ENCODE data around the gene CDH13. TPM values are rescaled to one million over a fixed set of nuclear protein-coding genes. Genes with fewer than 3 reads are reported as not detected.

The CDH13 gene
- total and polyA plus RNA-seq, 9 of the 15 experiments (the other 6 are each of a cell fraction or from before 2014, with no cell fraction given), result 0.03 TPM; not detected in 8

GRCh38 chr16:83455716-83456115 lies 828.9 kb downstream of the CDH13 start:
- ChIA-PET CTCF (ENCODE audit: low intra/inter-chr PET ratio) (no interaction called here), POLR2A (no interaction called here)
- in situ Hi-C loops (cut with MboI), result no loop called here

DNA sequence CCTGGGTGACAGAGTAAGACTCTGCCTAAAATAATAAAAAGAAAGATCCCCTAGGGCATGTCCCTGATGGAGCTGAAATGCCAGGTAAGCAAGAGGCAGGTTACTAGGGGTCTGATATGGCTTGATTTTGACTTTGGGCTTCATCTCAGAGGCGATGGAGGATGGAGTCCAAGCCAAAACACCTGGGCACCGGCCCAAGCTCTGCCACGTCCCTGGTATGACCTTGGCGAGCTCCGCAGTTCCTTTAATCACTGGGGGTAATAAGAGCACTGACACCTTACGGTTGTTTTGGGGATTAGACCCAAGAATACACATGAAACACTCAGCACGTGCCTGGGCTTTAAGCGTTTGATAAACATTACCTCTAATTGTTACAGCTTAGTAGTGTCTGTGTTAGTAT lies 830.2 kb downstream of the CDH13 start:
- no peak for DNase-seq (ENCODE audit: extremely low read depth in 1 of 4, low spot score in 3 of 4)
- Histone ChIP-seq H4K20me1 (replicated peaks; ENCODE audit: control insufficient read depth, insufficient read depth, low read length) (no peaks in the 10 kb centered on the region), H3K9me3 (replicated peaks; ENCODE audit: control insufficient read depth, insufficient read depth, low read depth, low read length) (no peaks in the 10 kb centered on the region), H3K36me3 (ENCODE audit: control insufficient read depth, insufficient read depth, low read length) (no peaks in the 10 kb centered on the region), H2AFZ (ENCODE audit: low read depth, low read length) (no peak overlapping the region), H3K9ac (ENCODE audit: insufficient read depth in 1 of 2, low read depth in 2 of 2, low read length in 2 of 2) (no peak overlapping the region), H3K4me1 (replicated peaks in 1 of 2; ENCODE audit: control insufficient read depth in 2 of 2, insufficient read depth in 2 of 2, low read length in 2 of 2) (no peaks in the 10 kb centered on the region), H3K27ac (ENCODE audit: extremely low read depth, low read depth, low read length) (no peak overlapping the region), H3K4me3 (no peak overlapping the region), H3K79me2 (ENCODE audit: control insufficient read depth, insufficient read depth, low read length) (no peaks in the 10 kb centered on the region), H3K9me1 (ENCODE audit: control insufficient read depth, insufficient read depth, low read length) (no peaks in the 10 kb centered on the region), H3K27me3 (ENCODE audit: control insufficient read depth in 2 of 2, insufficient read depth in 2 of 2, low read length in 2 of 2) (no peaks in the 10 kb centered on the region; a peak in 1 of 5 replicates), H3K4me2 (ENCODE audit: insufficient read depth, low read length) (no peak overlapping the region)
- POLR2A ChIA-PET, result interaction anchor here (0.7 kb wide), 1 partner anchor 104 kb away, joined by 3 read pairs; no protein-coding TSS in a partner anchor
- CTCF ChIA-PET (ENCODE audit: low intra/inter-chr PET ratio), result no interaction called here
- no peak for FAIRE-seq
- in situ Hi-C loops (cut with MboI) (no loop called here), intact Hi-C loops (cut with micrococcal nuclease) (no loop called here)
- 0% methylated on average over 8 of the region's 8 CpGs for WGBS (ENCODE audit: insufficient coverage, low coverage, missing lambda C conversion rate)
- ATAC-seq, result no peak
- BruUV-seq (replicated peaks), result no TSS peak
- TF ChIP-seq SNRNP70 (optimal IDR thresholded peaks at IDR 0.05; ENCODE audit: low read depth, low read length), result no peak
- TF ChIP-seq, protein P1, sequence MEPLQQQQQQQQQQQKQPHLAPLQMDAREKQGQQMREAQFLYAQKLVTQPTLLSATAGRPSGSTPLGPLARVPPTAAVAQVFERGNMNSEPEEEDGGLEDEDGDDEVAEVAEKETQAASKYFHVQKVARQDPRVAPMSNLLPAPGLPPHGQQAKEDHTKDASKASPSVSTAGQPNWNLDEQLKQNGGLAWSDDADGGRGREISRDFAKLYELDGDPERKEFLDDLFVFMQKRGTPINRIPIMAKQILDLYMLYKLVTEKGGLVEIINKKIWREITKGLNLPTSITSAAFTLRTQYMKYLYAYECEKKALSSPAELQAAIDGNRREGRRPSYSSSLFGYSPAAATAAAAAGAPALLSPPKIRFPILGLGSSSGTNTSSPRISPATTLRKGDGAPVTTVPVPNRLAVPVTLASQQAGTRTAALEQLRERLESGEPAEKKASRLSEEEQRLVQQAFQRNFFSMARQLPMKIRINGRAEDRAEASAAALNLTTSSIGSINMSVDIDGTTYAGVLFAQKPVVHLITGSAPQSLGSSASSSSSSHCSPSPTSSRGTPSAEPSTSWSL (CRISPR knock-in tag; IDR thresholded peaks at IDR 0.05; ENCODE audit: borderline replicate concordance), result no peak
- no peak for TF ChIP-seq ZNF239 (CRISPR knock-in tag; IDR thresholded peaks at IDR 0.05)
- TF ChIP-seq EZH2 (IDR thresholded peaks at IDR 0.05; ENCODE audit: borderline replicate concordance, low read depth, low read length), result no peak
- TF ChIP-seq NCOA6 (IDR thresholded peaks at IDR 0.05), result no peak
- TF ChIP-seq, protein P2, sequence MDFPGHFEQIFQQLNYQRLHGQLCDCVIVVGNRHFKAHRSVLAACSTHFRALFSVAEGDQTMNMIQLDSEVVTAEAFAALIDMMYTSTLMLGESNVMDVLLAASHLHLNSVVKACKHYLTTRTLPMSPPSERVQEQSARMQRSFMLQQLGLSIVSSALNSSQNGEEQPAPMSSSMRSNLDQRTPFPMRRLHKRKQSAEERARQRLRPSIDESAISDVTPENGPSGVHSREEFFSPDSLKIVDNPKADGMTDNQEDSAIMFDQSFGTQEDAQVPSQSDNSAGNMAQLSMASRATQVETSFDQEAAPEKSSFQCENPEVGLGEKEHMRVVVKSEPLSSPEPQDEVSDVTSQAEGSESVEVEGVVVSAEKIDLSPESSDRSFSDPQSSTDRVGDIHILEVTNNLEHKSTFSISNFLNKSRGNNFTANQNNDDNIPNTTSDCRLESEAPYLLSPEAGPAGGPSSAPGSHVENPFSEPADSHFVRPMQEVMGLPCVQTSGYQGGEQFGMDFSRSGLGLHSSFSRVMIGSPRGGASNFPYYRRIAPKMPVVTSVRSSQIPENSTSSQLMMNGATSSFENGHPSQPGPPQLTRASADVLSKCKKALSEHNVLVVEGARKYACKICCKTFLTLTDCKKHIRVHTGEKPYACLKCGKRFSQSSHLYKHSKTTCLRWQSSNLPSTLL (IDR thresholded peaks at IDR 0.05), result no peak
- TF ChIP-seq, protein P3, sequence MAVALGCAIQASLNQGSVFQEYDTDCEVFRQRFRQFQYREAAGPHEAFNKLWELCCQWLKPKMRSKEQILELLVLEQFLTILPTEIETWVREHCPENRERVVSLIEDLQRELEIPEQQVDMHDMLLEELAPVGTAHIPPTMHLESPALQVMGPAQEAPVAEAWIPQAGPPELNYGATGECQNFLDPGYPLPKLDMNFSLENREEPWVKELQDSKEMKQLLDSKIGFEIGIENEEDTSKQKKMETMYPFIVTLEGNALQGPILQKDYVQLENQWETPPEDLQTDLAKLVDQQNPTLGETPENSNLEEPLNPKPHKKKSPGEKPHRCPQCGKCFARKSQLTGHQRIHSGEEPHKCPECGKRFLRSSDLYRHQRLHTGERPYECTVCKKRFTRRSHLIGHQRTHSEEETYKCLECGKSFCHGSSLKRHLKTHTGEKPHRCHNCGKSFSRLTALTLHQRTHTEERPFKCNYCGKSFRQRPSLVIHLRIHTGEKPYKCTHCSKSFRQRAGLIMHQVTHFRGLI (CRISPR knock-in tag; IDR thresholded peaks at IDR 0.05), result no peak
- TF ChIP-seq EHMT2 (IDR thresholded peaks at IDR 0.05), result no peak
- no peak for TF ChIP-seq SMARCE1 (IDR thresholded peaks at IDR 0.05)
- no peak for TF ChIP-seq CBFA2T2 (conservative IDR thresholded peaks at IDR 0.05)
- TF ChIP-seq CCNT2 (IDR thresholded peaks at IDR 0.05; ENCODE audit: borderline replicate concordance, extremely low read depth, insufficient read length, low read depth, low read length), result no peak

More at GRCh38 chr16:83455716-83456115, 828.9 kb downstream of the CDH13 start:
- Histone ChIP-seq H3K36me3 (ENCODE audit: control insufficient read depth, insufficient read depth, low read length) (no peaks in the 10 kb centered on the region), H3K27ac (ENCODE audit: extremely low read depth, low read depth, low read length) (no peak overlapping the region), H2AFZ (ENCODE audit: low read depth, low read length) (no peak overlapping the region), H3K9me3 (replicated peaks; ENCODE audit: control insufficient read depth, insufficient read depth, low read depth, low read length) (no peaks in the 10 kb centered on the region), H3K9me1 (ENCODE audit: control insufficient read depth, insufficient read depth, low read length) (no peaks in the 10 kb centered on the region), H3K27me3 (ENCODE audit: control insufficient read depth in 2 of 2, insufficient read depth in 2 of 2, low read length in 2 of 2) (no peaks in the 10 kb centered on the region; a peak in 1 of 5 replicates), H3K4me2 (ENCODE audit: insufficient read depth, low read length) (no peak overlapping the region), H3K9ac (ENCODE audit: insufficient read depth in 1 of 2, low read depth in 2 of 2, low read length in 2 of 2) (no peak overlapping the region), H4K20me1 (replicated peaks; ENCODE audit: control insufficient read depth, insufficient read depth, low read length) (no peaks in the 10 kb centered on the region), H3K79me2 (ENCODE audit: control insufficient read depth, insufficient read depth, low read length) (no peaks in the 10 kb centered on the region), H3K4me3 (no peak overlapping the region), H3K4me1 (replicated peaks in 1 of 2; ENCODE audit: control insufficient read depth in 2 of 2, insufficient read depth in 2 of 2, low read length in 2 of 2) (no peaks in the 10 kb centered on the region)
- 0% methylated on average over 6 of the region's 6 CpGs for WGBS (ENCODE audit: insufficient coverage, low coverage, missing lambda C conversion rate)
- TF ChIP-seq ZNF444 (CRISPR knock-in tag; IDR thresholded peaks at IDR 0.05) (no peak), ZNF3 (CRISPR knock-in tag; IDR thresholded peaks at IDR 0.05) (no peak), PCBP2 (IDR thresholded peaks at IDR 0.05; ENCODE audit: low read depth, low read length, poor library complexity, severe bottlenecking) (no peak), ZNF668 (CRISPR knock-in tag; IDR thresholded peaks at IDR 0.05) (no peak)
- no peak for DNase-seq (ENCODE audit: extremely low read depth in 1 of 4, low spot score in 3 of 4)
- no peak for ATAC-seq
- BruUV-seq (replicated peaks), result no TSS peak
- no peak for FAIRE-seq
- intact Hi-C loops (cut with micrococcal nuclease), result no loop called here

All from K562 (cell line).